ENCODE results near the gene GALNT9. TPM values are rescaled to one million over a fixed set of nuclear protein-coding genes. Genes with fewer than 3 reads are reported as not detected.
A peak's percentile ranks its signal among the peaks of the same experiment; 100 is the strongest.
"Not testable (repeated sequence)": the region's sequence is repeated elsewhere in the genome, so short reads cannot be mapped to it uniquely, and the experiment has no call there.

Gene GALNT9
- total and polyA plus RNA-seq, 12 donors: 0.01 to 0.19 TPM; not detected in 10

- no peak for TF ChIP-seq CTCF (IDR thresholded peaks at IDR 0.05)
Observed at GRCh38 chr12:132300789-132301722, 28.3 kb downstream of the GALNT9 start.

GRCh38 chr12:132296063-132296462 is 33.3 kb downstream of the GALNT9 start:
- peaks cover 0 to 49% (median 38%) of the 10 kb centered on the region in 7 donors for H3K27me3 ChIP-seq
- intact Hi-C loops (cut with DNase I): no loop called here

More at GRCh38 chr12:132300789-132301722, 28.3 kb downstream of the GALNT9 start:
- DNase-seq (peak in 1 of 2 donors; percentile 3), ATAC-seq (no peak)
- peaks cover 0 to 3% (median 0%) of the 10 kb centered on the region in 11 donors for H3K9me3 ChIP-seq
- no peak overlapping the region for H3K4me3 ChIP-seq
- no peak overlapping the region for H3K27ac ChIP-seq
- intact Hi-C loops (cut with DNase I): no loop called here
- WGBS, 2 donors: 67 to 68% methylated on average over 26 of the region's 26 CpGs
- H3K4me1 ChIP-seq: no peaks in the 10 kb centered on the region
- H3K36me3 ChIP-seq: no peaks in the 10 kb centered on the region
- H3K27me3 ChIP-seq: peaks cover 0 to 22% (median 12%) of the 10 kb centered on the region in 7 donors

GRCh38 chr12:132295561-132295960 is 33.8 kb downstream of the GALNT9 start:
- H3K4me3 ChIP-seq; H3K9me3 ChIP-seq; H3K4me1 ChIP-seq; intact Hi-C loops (cut with DNase I); H3K27ac ChIP-seq; ATAC-seq; H3K36me3 ChIP-seq: not testable (repeated sequence)
- H3K27me3 ChIP-seq: peaks cover 0 to 49% (median 38%) of the 10 kb centered on the region in 7 donors
- WGBS, 2 donors: 93 to 95% methylated on average over 24 of the region's 24 CpGs
- peak in 1 of 2 donors; percentile 2 for DNase-seq

More at GRCh38 chr12:132296063-132296462, 33.3 kb downstream of the GALNT9 start:
- ATAC-seq (no peak), DNase-seq (no peak)
- H3K27ac ChIP-seq: no peak overlapping the region
- TF ChIP-seq CTCF (IDR thresholded peaks at IDR 0.05): no peak
- no peaks in the 10 kb centered on the region for H3K9me3 ChIP-seq
- no peaks in the 10 kb centered on the region for H3K36me3 ChIP-seq
- WGBS, 2 donors: 88 to 93% methylated on average over 18 of the region's 18 CpGs
- H3K4me1 ChIP-seq: no peaks in the 10 kb centered on the region
- no peak overlapping the region for H3K4me3 ChIP-seq

GRCh38 chr12:132295101-132295526 is 34.3 kb downstream of the GALNT9 start:
- whole genome bisulfite sequencing, 2 donors: 80% methylated on average over 18 of the region's 18 CpGs
- no peak overlapping the region for H3K4me3 ChIP-seq
- no peaks in the 10 kb centered on the region for H3K36me3 ChIP-seq
- no peaks in the 10 kb centered on the region for H3K9me3 ChIP-seq
- H3K4me1 ChIP-seq: no peaks in the 10 kb centered on the region
- no peak overlapping the region for H3K27ac ChIP-seq
- DNase-seq (peak in 1 of 2 donors; percentile 2), ATAC-seq (no peak)
- H3K27me3 ChIP-seq: peaks cover 0 to 49% (median 38%) of the 10 kb centered on the region in 7 donors
- intact Hi-C loops (cut with DNase I): no loop called here
- TF ChIP-seq CTCF (IDR thresholded peaks at IDR 0.05): no peak

Measured in heart right ventricle (tissue), 16 donors.